PC-3 (cell line): ENCODE data around the gene PRSS36. TPM values are rescaled to one million over a fixed set of nuclear protein-coding genes. Genes with fewer than 3 reads are reported as not detected.

Source experiments
- ATAC-seq: fragments of 200-7000 bp; cut with Tn5 transposase; 2 replicates; pipeline ENCODE4 v1.9.1; 2020; ENCODE audit warnings: mild to moderate bottlenecking, moderate library complexity
- BruUV-seq: library from RNA; stranded (reverse); fragments of 400-500 nt; replicated peaks from 2 replicates; lab custom pipeline; 2021; lab: Mats Ljungman, UMichigan
- CTCF ChIA-PET: fragments of 300-600 bp; sonication (Branson Sonifier 250); formaldehyde crosslinking; loops from one replicate; lab custom pipeline; 2022; ENCODE audit warnings: antibody characterized with exemption; lab: Charles Lee
- POLR2A ChIA-PET: fragments of 300-600 bp; sonication (Branson Sonifier 250); formaldehyde crosslinking; loops from one replicate; lab custom pipeline; 2022; ENCODE audit warnings: antibody characterized with exemption; ENCODE audit not compliant: unreplicated experiment; lab: Charles Lee
- DNase-seq: peaks from one replicate; pipeline ENCODE4 v3.0.0-alpha.2; 2015
- H2AFZ ChIP-seq: fragments of 300-600 bp; sonication (generic); 2 replicates; pipeline ENCODE4 v1.6.0; 2016; ENCODE audit warnings: antibody characterized with exemption, low read length
- H3F3A ChIP-seq: fragments of 300-600 bp; sonication (generic); one replicate; pipeline ENCODE4 v1.6.0; 2017; ENCODE audit warnings: antibody characterized with exemption, low read length, control low read depth, mild to moderate bottlenecking; ENCODE audit not compliant: unreplicated experiment
- H3K27ac ChIP-seq: fragments of 300-600 bp; sonication (generic); 2 replicates; pipeline ENCODE4 v1.5.1; 2016; ENCODE audit warnings: mild to moderate bottlenecking, low read length
- H3K27me3 ChIP-seq: fragments of 300-600 bp; sonication (generic); 2 replicates; pipeline ENCODE4 v1.6.1; 2016; ENCODE audit warnings: low read length, mixed read lengths
- H3K36me3 ChIP-seq: fragments of 300-600 bp; sonication (generic); 2 replicates; pipeline ENCODE4 v1.6.1; 2016; ENCODE audit warnings: low read depth, mixed run types, low read length, mixed read lengths
- H3K4me1 ChIP-seq: fragments of 300-600 bp; sonication (generic); 2 replicates; pipeline ENCODE4 v1.5.1; 2016; ENCODE audit warnings: low read length; ENCODE audit not compliant: insufficient read depth
- H3K4me2 ChIP-seq: fragments of 300-600 bp; sonication (generic); 2 replicates; pipeline ENCODE4 v1.6.0; 2016; ENCODE audit warnings: low read length
- H3K4me3 ChIP-seq: fragments of 300-600 bp; sonication (generic); 2 replicates; pipeline ENCODE4 v1.5.1; 2016; ENCODE audit warnings: mild to moderate bottlenecking, low read length, mixed read lengths
- H3K79me2 ChIP-seq: fragments of 300-600 bp; sonication (generic); 2 replicates; pipeline ENCODE4 v1.6.1; 2017; ENCODE audit warnings: low read length, mixed read lengths
- H3K9ac ChIP-seq: fragments of 300-600 bp; sonication (generic); 2 replicates; pipeline ENCODE4 v1.6.0; 2016; ENCODE audit warnings: mild to moderate bottlenecking, low read length
- H3K9me2 ChIP-seq: fragments of 300-600 bp; sonication (generic); replicated peaks from 2 replicates; pipeline ENCODE4 v1.6.1; 2016; ENCODE audit warnings: mixed run types, low read length, mixed read lengths
- H3K9me3 ChIP-seq: fragments of 300-600 bp; sonication (generic); 2 replicates; pipeline ENCODE4 v1.6.1; 2016; ENCODE audit warnings: low read length, mixed read lengths
- H4K20me1 ChIP-seq: fragments of 300-600 bp; sonication (generic); 2 replicates; pipeline ENCODE4 v1.6.1; 2016; ENCODE audit warnings: low read length, mixed read lengths
- CTCF ChIP-seq: fragments of 300-600 bp; sonication (generic); conservative IDR thresholded peaks from 2 replicates; pipeline ENCODE4 v1.5.1; 2017; ENCODE audit warnings: antibody characterized with exemption, low read depth, mild to moderate bottlenecking, low read length
- EZH2 ChIP-seq: fragments of 300-600 bp; sonication (generic); IDR thresholded peaks from one replicate; pipeline ENCODE4 v1.6.1; 2017; ENCODE audit warnings: antibody characterized with exemption, mild to moderate bottlenecking, low read length; ENCODE audit not compliant: unreplicated experiment
- EZH2phosphoT487 ChIP-seq: fragments of 300-600 bp; sonication (generic); IDR thresholded peaks from 2 replicates; pipeline ENCODE4 v1.6.1; 2018; ENCODE audit warnings: mild to moderate bottlenecking, antibody characterized with exemption, low read length, borderline replicate concordance
- intact Hi-C: fragments of 100-400 bp; cut with micrococcal nuclease; formaldehyde crosslinking; loops from 2 replicates; pipeline ENCODE4 v1.9.0; 2023
- total RNA-seq: library from RNA; depleted of rRNA; stranded (reverse); fragments of >200 nt; gene quantifications from 2 replicates; pipeline ENCODE4 v1.2.3, GENCODE V29; 2014

Gene PRSS36
- total RNA-seq, 1 experiment from 2014 or later, result 0.51 TPM

- ChIA-PET CTCF (no interaction called here), POLR2A (interaction anchor here (1.2 kb wide), 1 partner anchor 18 kb away, joined by 3 read pairs; no protein-coding TSS in a partner anchor)
- no peaks in the 10 kb centered on the region for H3K9me2 ChIP-seq
- TF ChIP-seq EZH2phosphoT487, result no peak
- TF ChIP-seq EZH2, result no peak
- TF ChIP-seq CTCF, result no peak
- H3K27me3 ChIP-seq, result no peaks in the 10 kb centered on the region
- ATAC-seq, result peak; percentile 42
- peak; percentile 54 for DNase-seq
- H3K4me1 ChIP-seq, result peaks cover 31% of the 10 kb centered on the region
- H3K4me3 ChIP-seq, result peak within 1 kb of the TSS; percentile 62
- H4K20me1 ChIP-seq, result no peaks in the 10 kb centered on the region
- peak within 1 kb of the TSS; percentile 72 for H3K4me2 ChIP-seq
- H3K79me2 ChIP-seq, result no peaks in the 10 kb centered on the region
- no peak within 1 kb of the TSS for H3K27ac ChIP-seq
- no TSS peak for BruUV-seq
- H3K36me3 ChIP-seq, result no peaks in the 10 kb centered on the region; the same call in 1 of the 2 replicates
- H2AFZ ChIP-seq, result no peak within 1 kb of the TSS
- no peaks in the 10 kb centered on the region for H3F3A ChIP-seq
- intact Hi-C loops, result no loop called here
- H3K9ac ChIP-seq, result peak within 1 kb of the TSS; percentile 23; the same call in 1 of the 2 replicates
- no peaks in the 10 kb centered on the region for H3K9me3 ChIP-seq
Measured at GRCh38 chr16:31135535-31136286, 14.2 kb downstream of the PRSS36 start, which contains the start of gene PRSS8. Gene PRSS8, minus strand, starts transcription at chr16:31135727. Its CDS starts 229 bp downstream, at chr16:31135498.

- no peaks in the 10 kb centered on the region for H3K9me3 ChIP-seq
- no peak overlapping the region for H3K27ac ChIP-seq
- no peaks in the 10 kb centered on the region for H3K9me2 ChIP-seq
- peak overlapping the region; percentile 62 for H3K4me3 ChIP-seq
- H3K4me1 ChIP-seq, result peaks cover 37% of the 10 kb centered on the region
- no peaks in the 10 kb centered on the region; the same call in 1 of the 2 replicates for H3K36me3 ChIP-seq
- H3K4me2 ChIP-seq, result peak overlapping the region; percentile 72
- ChIA-PET POLR2A (interaction anchor here (1.2 kb wide), 1 partner anchor 17 kb away, joined by 3 read pairs; no protein-coding TSS in a partner anchor), CTCF (no interaction called here)
- intact Hi-C loops, result no loop called here
- DNase-seq (peak; percentile 14), ATAC-seq (no peak)
- no peaks in the 10 kb centered on the region for H3K79me2 ChIP-seq
- no peaks in the 10 kb centered on the region for H3F3A ChIP-seq
- no peak overlapping the region for H2AFZ ChIP-seq
- H3K9ac ChIP-seq, result peak overlapping the region; percentile 23; the same call in 1 of the 2 replicates
- H4K20me1 ChIP-seq, result no peaks in the 10 kb centered on the region
- TSS peak; percentile 58 for BruUV-seq
- H3K27me3 ChIP-seq, result no peaks in the 10 kb centered on the region
- TF ChIP-seq CTCF (no peak), EZH2 (no peak), EZH2phosphoT487 (no peak)
Measured at GRCh38 chr16:31134625-31135534, 15.0 kb downstream of the PRSS36 start.
